ENCODE results near the gene IL17RC.

DNA sequence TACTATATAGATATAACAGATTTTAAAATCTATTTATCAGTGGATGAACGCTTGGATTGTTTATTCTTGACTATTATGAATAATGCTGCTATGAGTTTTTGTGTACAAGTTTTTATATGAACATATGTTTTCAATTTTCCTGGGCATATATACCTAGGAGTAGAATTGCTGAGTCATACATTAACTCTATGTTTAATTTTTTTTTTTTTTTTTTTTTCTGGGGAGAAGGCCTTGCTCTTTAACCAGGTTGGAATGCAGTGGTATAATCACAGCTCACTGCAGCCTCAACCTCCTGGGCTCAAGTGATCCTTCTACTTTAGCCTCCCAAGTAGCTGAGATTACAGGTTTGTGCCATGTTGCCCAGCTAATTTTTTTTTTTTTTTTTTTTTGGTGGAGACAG is 45.9 kb upstream of the IL17RC start:
- TF ChIP-seq, protein P1, sequence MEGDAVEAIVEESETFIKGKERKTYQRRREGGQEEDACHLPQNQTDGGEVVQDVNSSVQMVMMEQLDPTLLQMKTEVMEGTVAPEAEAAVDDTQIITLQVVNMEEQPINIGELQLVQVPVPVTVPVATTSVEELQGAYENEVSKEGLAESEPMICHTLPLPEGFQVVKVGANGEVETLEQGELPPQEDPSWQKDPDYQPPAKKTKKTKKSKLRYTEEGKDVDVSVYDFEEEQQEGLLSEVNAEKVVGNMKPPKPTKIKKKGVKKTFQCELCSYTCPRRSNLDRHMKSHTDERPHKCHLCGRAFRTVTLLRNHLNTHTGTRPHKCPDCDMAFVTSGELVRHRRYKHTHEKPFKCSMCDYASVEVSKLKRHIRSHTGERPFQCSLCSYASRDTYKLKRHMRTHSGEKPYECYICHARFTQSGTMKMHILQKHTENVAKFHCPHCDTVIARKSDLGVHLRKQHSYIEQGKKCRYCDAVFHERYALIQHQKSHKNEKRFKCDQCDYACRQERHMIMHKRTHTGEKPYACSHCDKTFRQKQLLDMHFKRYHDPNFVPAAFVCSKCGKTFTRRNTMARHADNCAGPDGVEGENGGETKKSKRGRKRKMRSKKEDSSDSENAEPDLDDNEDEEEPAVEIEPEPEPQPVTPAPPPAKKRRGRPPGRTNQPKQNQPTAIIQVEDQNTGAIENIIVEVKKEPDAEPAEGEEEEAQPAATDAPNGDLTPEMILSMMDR (IDR thresholded peaks at IDR 0.05; ENCODE audit: insufficient read depth, low read length) = no peak
- TF ChIP-seq POLR2AphosphoS5 (IDR thresholded peaks at IDR 0.05; ENCODE audit: low read depth) = no peak

Data from HL-60 (cell line).